ENCODE results near the gene CHRNA7. TPM values are rescaled to one million over a fixed set of nuclear protein-coding genes. Genes with fewer than 3 reads are reported as not detected.

The CHRNA7 gene
- total RNA-seq, 1 donor from 2014 or later = not detected

- POLR2A ChIA-PET = no interaction called here
- no peak for ATAC-seq (ENCODE audit: low read depth)
- Mint-ChIP-seq H3K9me3 (no peaks in the 10 kb centered on the region), H3K4me3 (no peak overlapping the region), H3K36me3 (ENCODE audit: low read depth) (no peaks in the 10 kb centered on the region), H3K27ac (no peak overlapping the region), H3K4me1 (no peaks in the 10 kb centered on the region), H3K27me3 (peaks cover 2% of the 10 kb centered on the region)
- no peak for TF ChIP-seq CTCF (IDR thresholded peaks at IDR 0.05)
- CTCF ChIA-PET = no interaction called here
- DNase-seq = no peak
- intact Hi-C loops (cut with micrococcal nuclease) = no loop called here
Measured at GRCh38 chr15:32108661-32109060, 78.3 kb downstream of the CHRNA7 start.

- TF ChIP-seq CTCF (IDR thresholded peaks at IDR 0.05) = no peak
- Mint-ChIP-seq H3K27ac (no peak overlapping the region), H3K4me3 (no peak overlapping the region), H3K27me3 (no peaks in the 10 kb centered on the region), H3K9me3 (no peaks in the 10 kb centered on the region), H3K36me3 (ENCODE audit: low read depth) (no peaks in the 10 kb centered on the region), H3K4me1 (no peaks in the 10 kb centered on the region)
- DNase-seq (no peak), ATAC-seq (ENCODE audit: low read depth) (no peak)
- POLR2A ChIA-PET = no interaction called here
- intact Hi-C loops (cut with micrococcal nuclease) = no loop called here
- CTCF ChIA-PET = no interaction called here
Measured at GRCh38 chr15:32112101-32112500, 81.8 kb downstream of the CHRNA7 start.

DNA sequence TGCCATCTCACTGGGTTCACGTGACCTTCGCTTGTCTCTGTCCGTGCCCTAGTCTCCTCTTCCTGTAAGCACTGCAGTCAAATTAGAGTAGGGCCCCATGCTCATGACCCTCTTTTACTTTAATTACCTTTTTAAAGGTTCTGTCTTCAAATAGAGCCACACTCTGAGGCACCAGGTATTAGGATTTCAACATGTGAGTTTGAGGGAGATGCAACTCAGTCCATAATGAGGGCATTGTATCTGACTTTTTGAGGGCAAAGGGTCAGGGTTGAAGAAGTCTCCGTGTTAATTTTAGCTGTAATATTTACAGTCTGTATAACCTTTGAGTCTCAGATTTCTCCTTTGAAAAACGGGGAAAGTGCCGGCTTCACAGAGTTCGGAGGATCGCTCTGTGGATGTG lies 82.9 kb downstream of the CHRNA7 start:
- H3K36me3 Mint-ChIP-seq (ENCODE audit: low read depth) = no peaks in the 10 kb centered on the region
- H3K9me3 Mint-ChIP-seq = no peaks in the 10 kb centered on the region
- no peak for ATAC-seq (ENCODE audit: low read depth)
- no peak overlapping the region for H3K27ac Mint-ChIP-seq
- no peak for TF ChIP-seq CTCF (IDR thresholded peaks at IDR 0.05)
- H3K27me3 Mint-ChIP-seq = no peaks in the 10 kb centered on the region
- ChIA-PET POLR2A (no interaction called here), CTCF (no interaction called here)
- H3K4me1 Mint-ChIP-seq = no peaks in the 10 kb centered on the region
- no peak overlapping the region for H3K4me3 Mint-ChIP-seq
- no peak for DNase-seq
- intact Hi-C loops (cut with micrococcal nuclease) = no loop called here

DNA sequence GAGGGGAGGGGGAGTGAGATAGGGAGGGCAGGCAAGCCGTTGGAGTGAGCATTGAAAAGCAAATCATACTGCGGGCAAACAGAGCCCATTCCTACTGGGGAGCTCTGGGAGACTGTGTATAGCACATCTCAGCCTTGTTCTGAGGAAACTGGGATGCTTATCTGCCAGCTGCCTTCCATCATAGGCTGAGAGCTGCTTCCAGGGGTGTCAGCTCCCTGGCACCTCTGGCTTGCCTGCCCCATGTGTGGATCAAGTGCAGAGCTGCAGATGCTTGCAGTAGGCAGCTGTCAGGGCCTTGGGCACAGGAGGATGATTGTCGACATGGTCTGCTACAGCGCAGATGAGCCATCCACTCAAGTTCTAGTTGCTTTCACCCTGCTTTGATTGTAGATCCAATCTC lies 86.8 kb downstream of the CHRNA7 start:
- Mint-ChIP-seq H3K36me3 (ENCODE audit: low read depth) (no peaks in the 10 kb centered on the region), H3K9me3 (no peaks in the 10 kb centered on the region), H3K4me1 (no peaks in the 10 kb centered on the region), H3K4me3 (no peak overlapping the region), H3K27ac (no peak overlapping the region), H3K27me3 (peaks cover 2% of the 10 kb centered on the region)
- TF ChIP-seq CTCF (IDR thresholded peaks at IDR 0.05) = no peak
- intact Hi-C loops (cut with micrococcal nuclease) = no loop called here
- POLR2A ChIA-PET = no interaction called here
- CTCF ChIA-PET = no interaction called here
- ATAC-seq (ENCODE audit: low read depth) = no peak
- no peak for DNase-seq

DNA sequence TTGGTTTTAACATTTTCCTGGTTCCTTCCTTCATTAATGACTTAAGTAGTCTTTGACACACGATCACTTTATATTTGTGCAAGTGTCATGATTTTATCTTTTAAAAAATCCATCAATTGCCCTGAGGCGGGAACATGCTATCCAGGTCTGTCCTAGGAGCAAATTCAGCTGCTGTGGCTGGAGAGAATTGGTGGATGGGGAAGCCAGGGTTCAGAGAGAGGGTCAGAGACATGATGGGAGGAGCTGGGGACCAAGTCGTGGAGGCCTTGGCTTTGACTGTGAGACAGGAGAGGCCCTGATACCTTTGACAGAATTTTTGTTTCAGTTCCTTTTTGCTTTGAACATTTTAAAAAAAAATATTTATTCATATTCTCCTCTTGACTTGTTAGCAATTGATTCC lies 89.0 kb downstream of the CHRNA7 start:
- CTCF ChIA-PET = no interaction called here
- H3K27ac Mint-ChIP-seq = no peak overlapping the region
- no peaks in the 10 kb centered on the region for H3K36me3 Mint-ChIP-seq (ENCODE audit: low read depth)
- no peak for ATAC-seq (ENCODE audit: low read depth)
- no peak for TF ChIP-seq CTCF (IDR thresholded peaks at IDR 0.05)
- intact Hi-C loops (cut with micrococcal nuclease) = no loop called here
- H3K4me3 Mint-ChIP-seq = no peak overlapping the region
- peaks cover 2% of the 10 kb centered on the region for H3K27me3 Mint-ChIP-seq
- POLR2A ChIA-PET = no interaction called here
- H3K9me3 Mint-ChIP-seq = no peaks in the 10 kb centered on the region
- DNase-seq = no peak
- H3K4me1 Mint-ChIP-seq = no peaks in the 10 kb centered on the region

Data from activated B cell treated with CpG ODN at 0.5 μM for 24 hours (primary cell).